ENCODE data around the gene BMERB1.

Gene BMERB1

DNA sequence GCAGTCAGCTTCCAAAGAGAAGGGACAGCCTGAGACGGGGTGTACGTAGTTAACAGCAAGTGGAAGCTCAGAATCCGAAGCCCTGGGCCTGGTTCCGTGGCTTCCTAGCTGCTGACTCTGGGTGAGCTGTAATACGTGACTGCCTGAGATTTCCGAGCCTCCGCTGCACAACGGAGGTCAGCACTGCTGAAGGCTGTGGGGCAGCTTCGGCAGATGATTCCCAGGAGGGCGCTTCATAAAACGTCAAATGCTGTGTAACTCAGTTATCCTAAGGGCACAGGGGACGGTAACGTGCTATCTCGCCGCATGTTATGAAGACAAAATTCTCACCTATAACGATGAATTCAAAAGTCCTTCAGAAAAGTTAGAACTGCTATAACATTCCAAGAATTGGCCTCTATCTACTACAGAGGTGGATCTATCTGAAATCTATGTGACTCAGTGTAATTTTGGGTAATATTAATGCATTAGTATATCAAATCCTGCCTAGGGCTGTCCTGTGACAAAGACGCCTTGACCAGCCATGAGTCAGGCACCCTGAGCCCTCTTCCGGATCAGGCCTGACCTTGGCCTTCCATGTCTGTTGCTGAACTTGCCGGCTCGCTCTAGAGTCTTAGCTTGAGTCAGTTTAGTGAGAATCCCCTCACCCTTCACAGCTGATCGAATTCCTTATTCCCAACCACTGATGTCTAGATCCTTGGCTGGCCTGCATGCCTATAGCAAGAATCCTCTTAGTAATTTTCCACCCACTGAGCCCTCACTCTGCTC is 165.1 kb downstream of the BMERB1 start:
- no peak for DNase-seq (ENCODE audit: low read depth, low spot score)
- POLR2A ChIA-PET = no interaction called here
- TF ChIP-seq, protein P1, sequence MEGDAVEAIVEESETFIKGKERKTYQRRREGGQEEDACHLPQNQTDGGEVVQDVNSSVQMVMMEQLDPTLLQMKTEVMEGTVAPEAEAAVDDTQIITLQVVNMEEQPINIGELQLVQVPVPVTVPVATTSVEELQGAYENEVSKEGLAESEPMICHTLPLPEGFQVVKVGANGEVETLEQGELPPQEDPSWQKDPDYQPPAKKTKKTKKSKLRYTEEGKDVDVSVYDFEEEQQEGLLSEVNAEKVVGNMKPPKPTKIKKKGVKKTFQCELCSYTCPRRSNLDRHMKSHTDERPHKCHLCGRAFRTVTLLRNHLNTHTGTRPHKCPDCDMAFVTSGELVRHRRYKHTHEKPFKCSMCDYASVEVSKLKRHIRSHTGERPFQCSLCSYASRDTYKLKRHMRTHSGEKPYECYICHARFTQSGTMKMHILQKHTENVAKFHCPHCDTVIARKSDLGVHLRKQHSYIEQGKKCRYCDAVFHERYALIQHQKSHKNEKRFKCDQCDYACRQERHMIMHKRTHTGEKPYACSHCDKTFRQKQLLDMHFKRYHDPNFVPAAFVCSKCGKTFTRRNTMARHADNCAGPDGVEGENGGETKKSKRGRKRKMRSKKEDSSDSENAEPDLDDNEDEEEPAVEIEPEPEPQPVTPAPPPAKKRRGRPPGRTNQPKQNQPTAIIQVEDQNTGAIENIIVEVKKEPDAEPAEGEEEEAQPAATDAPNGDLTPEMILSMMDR (IDR thresholded peaks at IDR 0.05; ENCODE audit: insufficient read depth, low read length, missing control alignments) = no peak
- CTCF ChIA-PET = interaction anchor here (1.0 kb wide), 1 partner anchor 42 kb away, joined by 3 read pairs; no protein-coding TSS in a partner anchor
- no peak overlapping the region for H3K4me3 ChIP-seq (ENCODE audit: low read depth, low read length)

DNA sequence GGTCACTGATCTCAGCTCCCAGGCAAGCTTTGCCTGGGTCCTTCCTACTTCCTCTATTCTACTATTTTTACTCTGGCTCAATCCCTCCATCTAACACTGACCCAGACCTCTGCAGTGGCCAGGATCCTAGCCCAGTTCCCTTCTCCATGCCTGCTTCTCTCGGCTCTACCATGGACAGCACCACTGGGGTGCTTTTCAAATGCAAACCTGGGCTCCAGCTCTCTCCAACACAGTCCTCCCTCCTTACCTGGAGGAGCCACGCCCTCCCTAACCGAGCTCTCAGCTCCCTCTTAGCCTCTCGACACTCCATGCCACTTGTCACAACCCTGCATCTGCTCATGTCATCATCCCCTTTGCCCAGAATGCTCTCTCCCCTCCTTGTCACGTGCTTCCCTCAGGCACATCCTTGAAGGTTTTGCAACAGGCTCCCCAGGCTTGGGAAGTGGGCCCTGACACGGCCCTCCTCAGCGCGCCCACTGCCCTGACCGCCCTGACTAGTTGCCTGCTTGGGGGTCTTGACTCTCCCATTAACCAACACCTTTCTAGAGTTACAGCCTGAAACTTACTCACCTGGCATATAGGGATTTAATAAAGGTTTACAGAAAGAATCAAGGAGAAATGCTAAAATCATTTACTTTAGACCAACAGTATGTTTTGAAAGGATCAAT is 167.0 kb downstream of the BMERB1 start:
- no peak for DNase-seq (ENCODE audit: low read depth, low spot score)
- POLR2A ChIA-PET = no interaction called here
- TF ChIP-seq, protein P1 (IDR thresholded peaks at IDR 0.05; ENCODE audit: insufficient read depth, low read length, missing control alignments) = no peak
- CTCF ChIA-PET = no interaction called here
- H3K4me3 ChIP-seq (ENCODE audit: low read depth, low read length) = no peak overlapping the region

DNA sequence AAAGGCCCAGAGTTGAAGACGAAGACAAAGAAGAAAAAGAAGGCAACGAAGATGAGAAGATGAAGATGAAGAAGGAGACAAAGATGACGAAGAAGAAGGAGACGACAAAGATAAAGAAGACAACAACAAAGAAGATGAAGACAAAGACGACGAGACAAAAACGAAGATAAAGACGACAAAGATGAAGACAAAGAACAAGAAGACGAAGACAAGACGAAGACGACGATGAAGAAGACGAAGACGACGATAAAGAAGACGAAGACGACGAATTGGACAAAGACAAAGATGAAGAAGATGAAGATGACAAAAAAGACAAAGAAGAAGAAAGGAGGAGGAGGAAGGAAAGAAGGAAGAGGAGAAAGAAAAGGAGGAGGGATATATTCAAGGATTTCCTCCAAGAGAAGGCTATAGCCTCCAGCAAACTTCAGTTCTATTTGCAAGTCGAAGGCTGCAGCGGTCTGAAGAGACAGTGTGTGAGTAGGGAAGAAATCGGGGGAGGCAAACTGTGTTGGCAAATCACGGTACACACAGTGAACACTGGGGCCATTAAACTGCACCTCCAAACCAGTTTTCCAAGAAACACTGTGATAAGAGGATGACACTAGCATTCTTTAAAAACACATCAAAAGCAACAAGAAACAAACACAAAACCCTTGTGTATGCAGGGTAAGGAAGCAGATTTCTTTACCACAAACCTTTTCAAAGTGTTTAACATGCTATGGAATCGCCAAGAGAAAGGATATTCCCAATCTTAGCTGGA is 168.1 kb downstream of the BMERB1 start:
- TF ChIP-seq, protein P1 (IDR thresholded peaks at IDR 0.05; ENCODE audit: insufficient read depth, low read length, missing control alignments) = no peak
- ChIA-PET POLR2A (no interaction called here), CTCF (interaction anchor here (1.0 kb wide), 1 partner anchor 10 kb away, joined by 3 read pairs; no protein-coding TSS in a partner anchor)
- DNase-seq (ENCODE audit: low read depth, low spot score) = no peak
- no peak overlapping the region for H3K4me3 ChIP-seq (ENCODE audit: low read depth, low read length)

DNA sequence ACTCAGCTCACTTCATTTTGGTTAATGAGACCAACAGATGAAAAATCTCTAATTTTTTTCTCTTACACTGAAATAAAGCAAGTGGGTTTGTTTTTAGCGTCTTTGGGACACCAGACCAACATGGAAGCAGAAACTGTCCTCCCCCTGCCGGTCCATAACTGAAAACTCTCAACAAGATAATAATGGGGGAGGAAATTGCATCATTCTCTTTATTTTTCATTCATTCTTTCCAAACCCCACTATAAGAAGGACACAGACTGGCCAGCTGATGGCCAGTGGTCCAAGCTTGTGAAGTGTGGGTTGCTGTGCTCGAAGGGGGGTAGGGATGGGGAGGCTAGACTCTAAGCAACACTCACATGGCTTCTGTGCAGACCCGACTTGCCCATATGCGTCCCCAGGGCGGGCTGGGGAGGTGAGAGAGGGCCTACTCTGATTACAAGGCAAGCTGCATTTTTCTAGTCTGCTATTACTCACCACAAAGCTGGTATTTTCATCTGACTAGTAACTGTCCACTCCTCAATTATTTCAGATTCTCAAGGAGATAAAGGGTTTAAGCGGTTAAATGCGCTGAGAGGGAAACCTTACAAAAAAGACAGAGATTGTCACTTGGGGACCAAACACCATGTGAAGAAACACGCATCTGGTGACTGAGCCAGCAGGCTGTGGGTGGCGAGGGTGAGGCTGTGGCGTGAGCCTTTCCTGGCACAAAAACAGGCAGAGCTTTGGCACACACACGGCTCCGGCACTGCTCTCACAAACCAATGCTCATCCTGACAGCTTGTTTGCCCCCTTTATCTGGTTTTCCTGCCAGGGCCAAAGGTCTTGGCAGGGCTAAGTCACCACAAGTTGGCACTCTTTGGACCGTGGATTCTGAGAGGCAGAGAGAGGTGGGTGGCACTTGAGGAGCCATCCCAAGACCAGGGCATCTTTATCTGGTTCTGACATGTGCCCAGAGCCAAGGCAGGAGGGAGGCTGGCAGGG is 170.4 kb downstream of the BMERB1 start:
- POLR2A ChIA-PET = no interaction called here
- no peak for DNase-seq (ENCODE audit: low read depth, low spot score)
- CTCF ChIA-PET = interaction anchor here (0.7 to 1.3 kb wide), 3 partner anchors 9 to 177 kb away, joined by 3 read pairs; no protein-coding TSS in a partner anchor
- no peak overlapping the region for H3K4me3 ChIP-seq (ENCODE audit: low read depth, low read length)
- TF ChIP-seq, protein P1 (IDR thresholded peaks at IDR 0.05; ENCODE audit: insufficient read depth, low read length, missing control alignments) = no peak

DNA sequence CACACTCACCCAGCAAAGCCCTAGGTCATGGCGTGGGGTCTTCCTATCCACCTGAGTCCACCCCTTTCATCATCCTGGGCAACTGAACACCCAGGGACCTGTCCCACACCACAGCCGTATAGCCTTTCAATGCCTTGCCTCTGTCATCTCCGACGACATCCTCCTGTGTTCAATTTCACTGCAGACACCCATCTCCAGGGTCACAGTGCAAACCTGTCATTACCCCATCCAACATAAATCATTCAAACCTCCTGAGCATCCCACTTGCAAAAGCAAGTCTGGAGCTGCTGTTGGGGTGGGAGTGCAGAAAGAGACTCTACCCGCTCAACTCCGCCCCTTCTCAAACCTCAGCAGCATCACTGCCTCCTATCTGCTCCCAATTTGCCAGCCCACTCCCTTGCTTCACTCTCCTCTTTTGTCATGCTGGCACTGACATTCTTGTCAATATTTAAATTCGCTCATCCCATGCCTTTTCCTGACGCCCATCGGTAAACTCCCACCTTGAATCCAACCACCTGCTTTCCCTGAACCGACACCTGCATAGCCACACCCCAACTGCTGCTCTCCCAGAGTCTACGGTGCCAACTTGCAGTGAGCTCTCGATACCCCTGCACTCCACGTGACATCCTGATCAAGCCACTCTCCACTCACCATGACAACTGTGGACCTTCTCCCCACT is 171.6 kb downstream of the BMERB1 start:
- CTCF ChIA-PET = interaction anchor here (0.7 to 1.3 kb wide), 2 partner anchors 11 to 178 kb away, joined by 3 read pairs; no protein-coding TSS in a partner anchor
- POLR2A ChIA-PET = no interaction called here

More for the DNA sequence above, 171.6 kb downstream of the BMERB1 start:
- TF ChIP-seq, protein P1 (IDR thresholded peaks at IDR 0.05; ENCODE audit: insufficient read depth, low read length, missing control alignments) = no peak
- H3K4me3 ChIP-seq (ENCODE audit: low read depth, low read length) = no peak overlapping the region
- DNase-seq (ENCODE audit: low read depth, low spot score) = no peak
